HG03457 (cell line): ENCODE data around the gene DDX25.

ENCODE experiments used
- ATAC-seq: cut with Tn5 transposase; IDR thresholded peaks from one replicate; pipeline ENCODE4 v1.9.1; 2021; ENCODE audit warnings: moderate number of reproducible peaks; ENCODE audit not compliant: unreplicated experiment

Gene DDX25

GRCh38 chr11:125968354-125968753 is 64.0 kb downstream of the DDX25 start:
- no peak for ATAC-seq

GRCh38 chr11:125971618-125972017 is 67.3 kb downstream of the DDX25 start:
- no peak for ATAC-seq

- no peak for ATAC-seq
Observed at GRCh38 chr11:125974284-125974683, 70.0 kb downstream of the DDX25 start.

GRCh38 chr11:125975634-125976033 is 71.3 kb downstream of the DDX25 start:
- ATAC-seq: no peak

GRCh38 chr11:125976156-125976555 is 71.8 kb downstream of the DDX25 start:
- no peak for ATAC-seq

GRCh38 chr11:125977333-125977732 is 73.0 kb downstream of the DDX25 start:
- no peak for ATAC-seq

GRCh38 chr11:125978181-125978716 is 73.9 kb downstream of the DDX25 start:
- ATAC-seq: no peak
